Measurements from ENCODE around the gene OR9G4. TPM values are rescaled to one million over a fixed set of nuclear protein-coding genes. Genes with fewer than 3 reads are reported as not detected.

OR9G4 gene
- total and polyA plus RNA-seq, 2 of the 13 experiments (the other 11 are each of a cell fraction or from before 2014, with no cell fraction given), result not detected

- Histone ChIP-seq H3K36me3 (replicated peaks in 1 of 2; ENCODE audit: control insufficient read depth in 1 of 2, insufficient read depth in 2 of 2, low read length in 2 of 2) (no peaks in the 10 kb centered on the region), H4K20me1 (ENCODE audit: insufficient read depth, low read length) (no peaks in the 10 kb centered on the region), H2AFZ (ENCODE audit: low read length) (no peak overlapping the region), H3K79me2 (ENCODE audit: insufficient read depth, low read length) (no peaks in the 10 kb centered on the region), H3K4me2 (ENCODE audit: low read depth, low read length) (no peak overlapping the region), H3K27me3 (ENCODE audit: control insufficient read depth in 1 of 2, insufficient read depth in 2 of 2, low read length in 2 of 2) (no peaks in the 10 kb centered on the region), H3K4me3 (replicated peaks in 1 of 3; ENCODE audit: insufficient read depth in 1 of 3, low read depth in 2 of 3, low read length in 3 of 3) (no peak overlapping the region), H3K9ac (ENCODE audit: insufficient read depth, low read depth, low read length) (no peak overlapping the region), H3K27ac (ENCODE audit: extremely low read length, insufficient read depth, low read length) (no peak overlapping the region), H3K9me3 (ENCODE audit: low read length) (no peaks in the 10 kb centered on the region), H3K4me1 (ENCODE audit: insufficient read depth, low read length) (no peaks in the 10 kb centered on the region)
- no TSS peak for BruUV-seq (replicated peaks)
- intact Hi-C loops (cut with micrococcal nuclease; ENCODE audit: unreplicated experiment), result loop anchor here (1.0 kb wide), 2 partner anchors 159 to 840 kb away; no protein-coding TSS in a partner anchor
- in situ Hi-C loops (cut with HindIII; ENCODE audit: extremely low pct_ligation_motif_present, low pct_unique_long_range_greater_than_20kb), result loop anchor here (10.0 kb wide), 1 partner anchor 159 kb away; no protein-coding TSS in a partner anchor
- peak; percentile 49 for DNase-seq (ENCODE audit: low spot score)
- 4% methylated on average over 6 of the region's 6 CpGs for WGBS (ENCODE audit: low lambda C conversion rate)
- FAIRE-seq, result peak; percentile 57
- peak; percentile 39; the same call in 2 of the 3 replicates for ATAC-seq
- POLR2A ChIA-PET, result no interaction called here
- CTCF ChIA-PET (ENCODE audit: low intra/inter-chr PET ratio, low total read pairs), result interaction anchor here (1.3 to 2.4 kb wide), 3 partner anchors 159 to 841 kb away, joined by 3 to 17 read pairs (median 10); no protein-coding TSS in a partner anchor
- TF ChIP-seq HMGA1 (CRISPR knock-in tag; conservative IDR thresholded peaks at IDR 0.05) (no peak), MXD1 (CRISPR knock-in tag; IDR thresholded peaks at IDR 0.05) (no peak), ZBTB4 (CRISPR knock-in tag; IDR thresholded peaks at IDR 0.05; ENCODE audit: borderline replicate concordance) (no peak), NKX3-1 (CRISPR knock-in tag; IDR thresholded peaks at IDR 0.05) (no peak), NFKBIZ (CRISPR knock-in tag; IDR thresholded peaks at IDR 0.05) (no peak), NBN (conservative IDR thresholded peaks at IDR 0.05) (no peak), CTCF (CRISPR knock-in tag; IDR thresholded peaks at IDR 0.05) (peak; percentile 65), GABPA (IDR thresholded peaks at IDR 0.05; ENCODE audit: low read depth, low read length) (no peak), GABPA (CRISPR knock-in tag; IDR thresholded peaks at IDR 0.05; ENCODE audit: low read depth) (no peak), PBX3 (CRISPR knock-in tag; IDR thresholded peaks at IDR 0.05; ENCODE audit: borderline replicate concordance) (no peak), SMC3 (IDR thresholded peaks at IDR 0.05; ENCODE audit: low read length) (peak; percentile 30; the same call in 1 of the 2 replicates), ZNF878 (CRISPR knock-in tag; IDR thresholded peaks at IDR 0.05) (no peak), ZNF34 (CRISPR knock-in tag; IDR thresholded peaks at IDR 0.05; ENCODE audit: borderline replicate concordance) (no peak), NR2F1 (CRISPR knock-in tag; IDR thresholded peaks at IDR 0.05) (no peak), SUZ12 (IDR thresholded peaks at IDR 0.05; ENCODE audit: low read depth, low read length) (no peak), ZNF891 (CRISPR knock-in tag; IDR thresholded peaks at IDR 0.05) (no peak), FOXA3 (CRISPR knock-in tag; IDR thresholded peaks at IDR 0.05) (no peak), STAG1 (CRISPR knock-in tag; IDR thresholded peaks at IDR 0.05) (peak; percentile 72), ZNF282 (IDR thresholded peaks at IDR 0.05; ENCODE audit: partially characterized antibody) (no peak)
Observed at GRCh38 chr11:56783448-56784041, 35.0 kb upstream of the OR9G4 start.
